Cerebellar nuclear complex (tissue), 1 donor: ENCODE measurements around the gene ITPR3.
"Not testable (repeated sequence)": the region's sequence is repeated elsewhere in the genome, so short reads cannot be mapped to it uniquely, and the experiment has no call there.

Experiments
- DNase-seq, 2 experiments: peaks; one replicate each; lab custom pipeline; 2025; lab: John Stamatoyannopoulos, UW

Gene ITPR3

DNA sequence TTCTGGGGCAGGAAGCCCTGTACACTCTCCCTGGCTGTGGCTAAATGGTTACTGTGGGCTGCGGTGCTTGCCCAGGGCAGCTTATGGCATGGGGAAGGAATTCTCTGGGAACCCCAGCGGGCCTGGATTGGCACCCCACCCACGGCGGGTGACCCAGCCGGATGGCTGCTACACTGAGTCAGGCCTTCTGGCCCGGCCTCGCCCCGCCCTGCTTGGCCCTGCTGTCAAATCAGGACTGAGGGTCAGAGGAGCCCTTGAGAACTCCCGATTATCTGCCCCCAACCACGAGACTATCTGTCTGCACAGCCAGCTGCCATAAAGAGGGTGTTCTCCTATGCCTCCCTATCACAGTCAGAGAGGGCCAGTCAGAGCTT is 7.3 kb upstream of the ITPR3 start:
- no peak for DNase-seq

DNA sequence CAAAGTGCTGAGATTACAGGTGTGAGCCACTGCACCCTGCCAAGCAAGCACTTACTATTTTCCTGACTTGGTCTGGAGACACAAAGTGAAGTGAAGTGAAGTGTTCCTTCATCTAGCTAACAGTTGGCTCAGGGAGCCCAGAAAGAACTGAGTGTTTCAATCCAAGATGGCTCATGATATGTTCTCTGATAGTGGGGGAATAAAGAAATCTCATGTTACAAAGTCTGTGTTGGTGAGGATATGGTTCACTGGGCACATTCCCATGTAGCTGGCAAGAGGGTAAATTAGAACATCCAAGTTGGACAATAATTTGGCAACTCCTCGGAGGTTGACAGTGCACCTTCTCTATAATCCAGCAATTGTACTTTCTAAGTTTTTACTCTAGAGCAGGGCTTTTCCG is 5.0 kb upstream of the ITPR3 start:
- no peak for DNase-seq

DNA sequence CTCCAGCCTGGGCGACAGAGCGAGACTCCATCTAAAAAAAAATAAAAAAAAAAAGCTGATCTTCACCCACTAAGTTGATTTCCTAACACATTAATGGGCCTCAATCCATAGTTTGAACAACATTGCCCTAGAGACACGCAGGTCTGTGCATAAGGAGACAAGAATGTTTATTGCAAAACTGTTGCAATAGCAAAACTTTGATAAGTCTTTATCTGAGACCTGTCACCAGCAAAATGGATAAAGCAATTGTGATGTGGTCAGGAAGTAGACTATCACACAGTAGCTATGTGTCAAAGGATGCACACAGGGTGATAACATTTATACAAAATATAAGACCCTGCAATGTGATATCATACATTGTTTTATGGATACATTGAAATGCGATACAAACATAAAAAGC is 4.2 kb upstream of the ITPR3 start:
- no peak for DNase-seq

DNA sequence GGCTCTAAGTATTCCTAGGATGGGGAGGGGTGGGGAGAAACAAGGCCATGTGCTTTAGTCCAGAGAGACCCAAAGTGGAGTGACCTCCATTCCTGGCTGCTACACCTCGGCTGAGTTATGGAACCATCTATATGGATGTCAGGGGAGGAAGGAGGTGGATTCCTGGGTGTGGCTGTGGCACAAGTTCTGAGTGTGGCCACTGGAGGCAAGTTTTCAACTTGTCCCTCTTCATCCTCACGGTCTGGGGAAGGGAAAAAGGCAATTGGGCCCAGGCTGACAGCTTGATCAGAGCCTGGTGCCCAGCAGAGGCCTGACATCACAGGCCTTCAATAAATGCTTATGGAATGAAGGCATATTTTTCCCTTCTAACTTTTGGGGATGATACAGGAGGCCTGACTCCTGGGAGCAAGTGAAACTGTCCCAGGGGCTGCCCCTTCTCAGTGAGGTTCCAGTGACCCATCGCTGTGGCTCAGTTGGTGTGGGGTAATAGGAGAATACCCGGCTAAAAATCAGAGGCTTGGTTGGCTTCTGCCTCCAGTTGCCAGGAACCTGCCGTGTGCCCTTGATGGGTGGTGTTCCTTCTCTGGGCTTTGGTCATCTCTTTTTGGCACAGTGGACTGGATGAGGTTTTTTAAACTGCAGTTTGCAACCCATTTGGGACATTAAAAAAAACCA is 1.8 kb upstream of the ITPR3 start:
- DNase-seq = no peak

DNA sequence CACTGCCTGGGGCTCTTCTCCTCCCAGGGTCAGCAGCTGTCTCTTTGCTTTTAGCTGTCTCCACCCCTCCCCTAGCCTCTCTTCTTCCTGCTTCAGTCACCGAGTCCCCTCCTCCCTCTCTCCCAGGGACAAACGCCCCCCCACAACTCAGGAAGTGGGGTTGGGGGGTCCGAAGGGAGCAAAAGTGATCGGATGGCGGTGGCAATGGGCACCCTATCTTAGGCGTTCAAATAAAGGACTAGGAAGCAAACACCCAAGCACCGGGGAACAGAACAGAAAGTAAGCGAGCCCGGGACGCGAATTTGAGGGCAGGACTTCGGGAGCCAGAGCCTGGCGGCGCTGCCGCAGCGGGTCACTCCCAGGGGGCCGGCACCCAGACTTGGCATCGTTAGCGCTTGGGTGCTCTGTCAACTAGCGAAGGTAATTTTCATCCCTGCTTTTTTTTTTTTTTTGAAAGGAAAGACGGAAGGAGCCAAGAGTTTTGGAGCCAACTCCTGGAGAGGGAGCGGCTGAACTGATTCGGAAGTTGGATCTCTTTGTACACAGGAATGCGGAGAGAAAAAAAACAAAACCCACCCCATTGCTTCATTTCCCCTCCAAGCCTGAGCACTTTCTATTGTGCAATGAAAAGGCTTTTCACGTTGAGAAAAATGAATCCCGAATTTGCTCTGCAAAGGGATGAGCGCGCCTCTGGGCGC is 815 bp upstream of the ITPR3 start:
- no peak for DNase-seq

DNA sequence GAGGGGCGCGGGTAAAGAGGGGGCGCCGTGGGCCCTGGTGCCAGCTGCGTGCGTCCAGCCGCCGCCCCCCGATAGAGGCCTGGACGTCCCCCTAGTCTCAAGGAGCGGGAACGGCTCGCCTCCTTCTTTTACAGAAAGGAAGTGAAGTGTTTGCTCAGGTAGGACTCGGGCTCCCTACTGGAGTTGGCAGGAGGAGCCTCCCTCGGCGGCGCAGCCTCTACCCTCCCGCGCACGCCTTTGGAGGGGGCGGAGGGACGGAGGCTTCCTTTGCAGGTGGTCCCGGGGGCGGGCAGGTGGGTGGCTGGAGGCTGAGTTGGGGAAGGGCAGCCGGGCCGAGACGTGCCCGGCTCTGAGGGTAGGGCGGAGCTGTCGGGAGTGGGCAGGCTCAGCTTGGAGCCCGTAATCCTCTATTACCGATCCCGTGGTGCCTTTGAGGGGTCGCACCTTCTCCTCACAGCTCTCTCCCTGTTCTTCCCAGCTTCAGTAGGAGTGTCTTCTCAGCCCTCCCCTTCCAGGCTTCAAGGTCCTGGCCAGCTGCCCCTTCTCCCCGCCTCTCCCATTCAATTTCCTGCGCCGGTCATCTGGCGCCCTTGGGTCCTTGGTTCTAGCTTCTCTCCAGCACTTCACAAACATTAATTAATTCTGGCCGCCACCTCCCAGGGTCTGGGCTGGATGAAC is 728 bp downstream of the ITPR3 start:
- DNase-seq = no peak

DNA sequence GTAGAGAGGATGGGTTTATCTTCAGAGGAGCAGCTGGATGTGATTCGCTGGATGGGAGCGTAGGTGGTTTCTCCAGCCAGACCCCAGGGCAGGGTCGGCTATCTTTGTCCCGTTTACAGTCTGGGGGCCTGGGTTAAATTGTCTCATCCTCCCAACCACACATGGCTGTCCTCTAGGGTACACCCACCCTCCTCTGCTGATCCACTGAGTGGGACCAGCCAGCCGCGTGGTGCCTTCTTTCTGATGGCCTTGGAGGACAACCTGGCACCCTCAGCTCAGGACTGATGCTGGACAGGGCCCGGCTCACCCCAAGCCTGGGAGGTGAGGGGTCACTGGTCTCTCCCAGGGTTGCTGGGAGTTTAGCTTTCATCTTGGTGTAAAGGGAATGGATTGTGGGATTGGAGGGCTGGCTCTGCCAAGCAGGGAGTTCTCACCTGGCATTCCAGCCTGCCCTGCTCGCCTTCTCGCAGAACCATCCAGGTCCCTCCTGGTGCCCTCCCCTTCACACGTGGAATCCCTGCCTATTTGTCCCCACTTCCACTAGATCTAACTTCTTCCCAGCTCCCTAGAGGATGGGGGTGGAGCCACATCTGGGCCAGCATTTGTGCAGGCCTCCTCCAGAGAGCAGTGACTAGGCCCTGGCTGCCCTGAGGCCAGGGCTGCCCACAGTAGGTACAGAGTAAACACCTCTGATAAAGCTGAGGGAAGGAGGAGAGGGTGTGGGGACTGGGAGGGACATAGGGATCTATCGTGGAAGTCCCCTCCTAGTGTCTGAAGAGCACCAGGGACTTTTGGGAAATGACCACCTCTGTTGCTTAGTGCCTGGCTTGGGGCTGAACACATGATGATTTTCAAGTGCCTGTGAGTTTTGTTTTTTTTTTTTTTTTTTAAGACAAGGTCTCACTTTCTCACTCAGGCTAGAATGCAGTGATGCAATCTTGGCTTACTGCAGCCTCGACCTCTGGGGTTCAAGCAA is 1.6 kb downstream of the ITPR3 start:
- DNase-seq = no peak

DNA sequence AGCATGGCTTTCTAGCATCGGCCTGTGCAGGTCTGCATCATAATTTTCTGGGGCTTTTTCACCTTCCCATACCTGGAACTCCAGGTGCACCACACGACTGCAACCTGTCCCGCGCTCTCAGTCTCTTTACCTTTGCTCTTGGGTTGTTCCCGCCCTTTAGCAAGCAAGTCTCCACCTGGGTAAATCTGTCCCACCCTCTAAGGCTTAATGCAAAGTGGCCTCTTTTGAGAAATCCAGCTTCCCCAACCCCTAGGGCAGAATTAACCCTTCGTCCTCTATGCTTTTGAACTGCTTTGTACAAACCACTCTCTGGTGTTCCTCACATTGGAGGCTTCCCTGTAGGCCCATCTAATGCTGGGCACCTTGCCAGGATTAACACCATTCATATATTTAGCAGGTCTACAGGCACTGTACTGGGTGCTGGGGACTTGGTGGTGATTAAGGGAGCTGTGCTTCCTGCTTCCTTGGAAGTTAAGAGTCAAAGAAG is 2.8 kb downstream of the ITPR3 start:
- DNase-seq = no peak

DNA sequence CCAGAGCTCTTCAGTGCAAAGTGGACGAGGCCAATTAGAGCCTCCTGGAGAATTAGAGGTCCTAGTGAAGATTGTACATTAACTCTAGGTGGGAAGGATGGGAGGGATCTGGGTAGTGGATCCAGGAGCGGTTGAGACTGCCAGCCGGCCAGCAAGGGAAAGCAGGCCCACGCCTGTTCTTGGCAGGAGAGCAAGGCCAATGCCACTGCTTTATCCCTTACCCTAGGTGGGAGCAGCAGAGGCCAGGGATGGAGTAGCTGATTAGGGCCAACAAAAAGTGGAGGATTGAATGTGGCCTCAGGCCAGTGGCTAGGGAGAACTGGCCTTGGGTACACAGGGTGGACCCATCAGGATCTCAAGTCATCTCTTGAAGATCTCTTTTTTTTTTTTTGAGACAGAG is 3.7 kb downstream of the ITPR3 start:
- DNase-seq = no peak

DNA sequence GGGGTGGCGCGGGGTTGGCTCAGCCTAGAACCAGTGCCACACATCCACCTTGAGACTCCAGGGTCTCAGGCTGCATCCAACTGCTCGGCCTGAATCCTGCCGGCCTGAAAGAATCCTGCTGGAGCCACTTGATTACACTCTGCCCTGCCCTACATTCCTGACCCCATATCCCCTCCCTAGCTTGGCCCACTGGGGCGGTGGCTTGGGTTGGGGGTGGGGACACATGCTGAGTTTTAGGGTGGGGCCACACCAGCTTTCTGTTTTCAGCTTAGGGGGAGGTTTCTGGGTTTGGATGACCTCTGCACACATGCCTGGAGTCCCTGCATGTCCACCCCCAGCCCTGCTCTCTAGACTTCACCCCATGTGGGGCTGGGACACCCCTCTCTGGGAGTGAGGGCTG is 6.8 kb downstream of the ITPR3 start:
- DNase-seq = no peak

DNA sequence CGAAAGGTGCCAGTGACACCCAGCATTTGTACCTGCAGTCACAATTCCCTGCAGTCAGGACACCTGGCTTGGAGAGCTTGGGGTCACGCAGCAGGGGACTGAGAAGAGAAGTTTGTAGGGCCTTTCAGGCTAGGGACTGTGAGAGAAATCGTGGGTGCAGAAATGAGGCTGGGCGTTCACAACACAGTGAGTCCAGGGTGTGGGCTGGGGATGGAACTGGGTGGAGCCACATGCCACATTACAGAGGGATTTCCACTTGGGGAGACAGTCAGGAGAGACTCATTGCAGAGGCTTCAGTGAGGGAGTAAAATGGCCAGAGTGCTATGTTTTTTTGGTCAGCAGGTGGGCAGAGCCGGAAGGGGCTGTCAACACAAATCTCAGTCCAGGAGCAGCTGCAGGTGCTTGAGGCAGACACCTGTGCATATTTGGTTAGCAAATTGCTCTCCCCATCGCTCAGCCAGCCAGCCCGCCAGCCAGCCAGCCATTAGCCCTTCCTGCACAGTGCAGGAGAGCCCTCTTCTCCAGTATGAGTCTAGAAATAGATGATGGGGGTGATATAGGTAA is 7.4 kb downstream of the ITPR3 start:
- no peak for DNase-seq

DNA sequence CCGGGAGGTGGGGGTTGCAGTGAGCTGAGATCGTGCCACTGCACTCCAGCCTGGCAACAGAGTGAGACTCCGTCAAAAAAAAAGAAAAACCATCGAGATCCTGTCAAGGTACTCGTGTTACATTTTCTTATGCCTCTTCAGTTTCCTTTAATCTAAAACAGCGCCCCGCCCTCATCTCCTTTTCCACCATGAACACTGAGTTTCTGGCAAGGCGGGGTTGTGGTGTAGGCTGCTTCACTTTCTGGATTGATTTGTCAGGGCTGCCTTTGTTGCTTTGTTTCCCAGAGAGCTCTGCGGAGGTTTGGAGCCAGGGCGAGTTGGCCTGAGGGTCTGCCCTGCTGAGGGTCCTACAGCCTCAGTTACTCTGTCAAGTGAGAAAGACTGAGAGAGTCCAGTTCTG is 8.9 kb downstream of the ITPR3 start:
- DNase-seq = no peak

DNA sequence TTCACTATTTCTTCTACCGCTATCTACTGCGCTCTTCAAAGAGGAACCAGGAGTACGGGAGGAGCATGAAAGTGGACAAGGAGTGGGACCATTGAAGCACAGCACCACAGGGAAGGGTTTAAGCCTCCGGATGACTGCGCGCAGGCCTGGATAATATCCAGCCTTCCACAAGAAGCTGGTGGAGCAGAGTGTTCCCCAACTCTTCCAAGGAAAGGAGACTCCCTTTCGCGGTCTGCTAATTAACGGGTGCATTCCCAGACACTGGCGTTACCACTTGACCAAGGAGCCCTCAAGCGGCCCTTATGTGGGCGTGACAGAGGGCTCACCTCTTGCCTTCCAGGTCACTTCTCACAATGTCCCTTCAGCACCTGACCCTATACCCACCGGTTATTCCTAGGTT is 10.4 kb downstream of the ITPR3 start:
- DNase-seq = not testable (repeated sequence)

DNA sequence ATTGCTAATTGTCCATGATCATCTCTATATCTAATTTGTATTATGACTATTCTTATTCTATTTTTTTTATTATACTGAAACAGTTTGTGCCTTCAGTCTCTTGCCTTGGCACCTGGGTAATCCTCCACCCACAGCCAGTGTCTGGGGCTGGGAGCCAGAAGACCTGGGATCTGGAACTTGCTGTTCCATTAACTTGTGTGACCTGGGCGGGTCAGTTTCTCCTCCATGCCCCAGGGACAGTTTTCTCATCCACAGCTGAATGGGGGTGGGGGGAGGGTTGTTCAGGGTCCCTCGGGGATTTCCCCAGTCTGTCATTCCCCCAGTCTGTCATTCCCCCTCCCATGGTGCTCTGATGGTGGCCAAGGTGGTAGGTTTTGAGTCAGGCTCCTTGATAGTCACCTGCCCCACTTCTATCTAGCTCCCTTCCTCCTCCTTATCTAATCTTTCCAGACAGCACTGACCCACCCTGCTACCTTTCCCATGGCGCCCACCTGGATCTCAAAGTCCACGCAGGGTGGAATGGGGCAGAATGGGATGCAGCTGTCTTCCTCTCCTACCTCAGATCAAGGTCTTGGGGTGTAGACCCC is 10.9 kb downstream of the ITPR3 start:
- no peak for DNase-seq

DNA sequence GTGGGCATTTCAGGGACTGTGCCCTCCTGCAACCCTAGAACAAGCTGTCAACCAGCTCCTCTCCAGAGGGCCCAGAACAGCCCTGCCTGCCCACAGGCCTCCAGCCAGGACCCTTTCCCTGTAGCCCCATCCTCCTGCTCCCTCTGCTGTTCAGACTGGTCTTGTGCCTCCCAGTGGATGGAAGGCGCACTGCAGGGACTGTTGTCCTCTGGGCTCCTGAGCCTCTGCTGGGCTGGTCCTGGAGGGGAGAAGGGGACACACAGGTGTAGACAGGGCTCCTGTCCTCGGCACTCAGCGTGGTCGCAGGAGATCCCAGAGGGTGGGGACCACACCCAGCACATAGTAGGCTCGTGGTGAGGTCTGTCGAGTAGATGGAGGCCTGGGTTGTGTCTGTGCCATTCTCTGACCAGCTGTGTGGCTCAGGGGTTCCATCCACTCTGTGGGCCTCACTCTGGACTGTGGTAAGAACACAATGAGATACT is 11.5 kb downstream of the ITPR3 start:
- DNase-seq = no peak

DNA sequence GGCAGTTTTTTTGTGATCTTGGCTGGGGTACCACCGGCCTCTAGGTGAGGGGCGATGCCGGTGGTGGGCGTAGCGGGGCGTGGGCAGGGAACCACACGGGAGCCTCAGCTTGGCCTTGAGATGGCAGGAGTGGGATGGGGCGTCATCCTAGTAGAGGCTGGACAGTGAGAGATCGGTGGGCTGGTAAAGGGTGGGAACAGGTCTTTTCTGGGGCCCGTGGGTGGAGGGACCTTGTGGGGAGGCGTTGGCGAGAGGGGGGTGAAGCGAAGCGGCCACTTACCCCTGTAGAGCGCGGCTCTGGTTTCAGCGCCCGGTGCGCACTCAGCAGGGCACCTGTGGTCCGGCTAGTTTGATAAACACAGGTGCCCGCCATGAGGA is 12.0 kb downstream of the ITPR3 start:
- no peak for DNase-seq

DNA sequence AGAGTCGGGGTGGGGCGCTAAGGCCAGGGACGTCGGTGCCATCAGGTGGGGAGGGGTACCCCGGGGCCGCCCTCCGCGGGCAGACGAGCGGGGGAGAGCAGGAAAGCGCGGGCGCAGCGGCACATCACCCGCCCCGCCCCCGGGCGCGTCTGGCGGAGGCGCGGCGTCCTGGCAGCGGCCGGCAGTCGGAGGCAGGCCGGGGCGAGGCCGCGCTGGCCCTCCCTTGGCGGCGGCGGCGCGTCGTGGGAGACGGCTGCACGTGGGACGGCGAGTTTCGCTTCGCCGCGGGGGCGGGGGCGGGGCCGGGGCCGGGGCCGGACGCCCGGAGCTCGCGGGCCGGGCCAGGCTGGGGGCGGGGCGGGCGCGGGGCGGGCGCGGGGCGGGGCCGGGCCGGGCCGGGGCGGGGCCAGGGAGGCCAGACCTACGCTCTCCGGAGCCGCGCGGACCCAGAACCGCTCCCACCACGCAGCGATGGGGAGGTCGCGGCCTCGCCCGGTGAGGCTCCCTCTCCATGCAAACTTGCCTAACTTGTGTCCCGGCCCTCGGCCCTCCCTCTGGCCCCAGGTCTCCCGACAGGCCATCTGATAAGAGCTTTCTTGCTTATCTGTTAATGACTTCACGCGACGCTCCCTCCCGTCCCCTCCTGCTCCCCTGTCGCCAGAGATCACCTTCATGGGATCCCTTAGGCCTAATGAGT is 12.5 kb downstream of the ITPR3 start:
- DNase-seq = no peak

DNA sequence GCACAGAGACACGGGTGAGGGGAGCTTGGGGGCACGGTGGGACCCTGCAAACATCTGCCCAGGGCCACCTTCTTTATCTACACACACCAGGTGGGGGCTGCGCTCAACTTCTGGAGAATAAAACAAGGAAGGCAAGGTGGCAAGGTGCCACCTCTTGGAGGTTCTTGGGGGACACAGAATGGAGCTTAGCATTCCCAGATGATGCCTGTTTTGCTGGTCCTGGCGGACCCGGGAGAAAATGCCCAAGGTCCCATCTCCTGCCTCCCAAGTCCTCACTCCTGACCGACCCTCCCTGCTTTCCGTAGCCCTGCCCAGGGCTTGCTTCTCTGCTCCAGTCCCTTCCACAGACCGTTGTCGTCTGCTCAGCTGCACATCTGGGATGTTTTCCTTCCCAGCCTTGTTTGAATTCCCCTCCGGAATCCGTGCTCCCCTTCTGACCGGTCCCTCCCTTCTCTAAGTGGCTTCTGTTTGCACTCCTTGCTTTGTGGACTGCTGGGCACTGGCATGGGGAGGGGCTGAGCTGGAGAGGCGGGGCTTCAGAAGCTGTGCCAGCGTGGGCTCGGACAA is 13.1 kb downstream of the ITPR3 start:
- DNase-seq = no peak

DNA sequence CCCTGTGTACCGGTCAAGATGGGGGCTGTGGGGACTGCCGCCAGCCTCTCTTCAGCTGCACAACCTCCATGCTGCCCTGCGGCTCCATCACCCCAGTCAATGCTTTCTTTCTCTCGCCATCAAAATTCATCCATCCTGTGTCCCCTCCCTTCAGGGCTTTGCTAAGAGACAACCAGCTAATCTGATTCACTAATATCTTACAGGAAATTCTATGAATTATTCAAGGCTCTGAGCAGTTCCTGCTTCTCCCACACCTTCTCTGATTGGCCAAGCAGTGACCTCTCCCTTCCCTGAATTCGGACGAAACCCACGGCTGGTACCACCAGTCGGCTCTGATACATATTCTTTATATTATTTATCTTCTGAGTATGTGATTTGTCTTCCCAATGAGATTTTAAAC is 13.8 kb downstream of the ITPR3 start:
- no peak for DNase-seq

DNA sequence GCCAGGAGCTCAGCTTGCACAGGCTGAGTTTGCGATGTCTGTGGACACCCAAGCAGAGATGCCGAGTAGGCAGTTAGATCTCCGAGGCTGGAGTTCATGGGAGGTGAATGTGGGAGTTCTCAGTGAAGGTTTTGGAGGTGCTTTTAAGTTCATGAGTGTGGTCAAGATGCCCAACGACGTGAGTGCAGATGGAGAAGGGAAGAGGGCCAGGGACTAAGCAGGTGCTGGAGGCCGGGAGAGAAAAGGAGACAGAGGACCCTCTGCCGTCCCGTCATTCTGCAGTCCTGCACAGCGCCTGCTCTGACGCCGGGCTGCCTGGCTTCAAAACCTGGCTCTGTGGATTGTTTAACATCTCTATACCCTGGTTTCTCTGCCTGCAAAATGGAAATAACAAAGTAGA is 15.5 kb downstream of the ITPR3 start:
- no peak for DNase-seq
